Activated CD4-positive, alpha-beta T cell treated with anti-CD3 and anti-CD28 coated beads for 1 hour (primary cell): ENCODE measurements around the gene SOD2.
"Not testable (repeated sequence)": the region's sequence is repeated elsewhere in the genome, so short reads cannot be mapped to it uniquely, and the experiment has no call there.

Experiments
- DNase-seq: peaks from one replicate; pipeline ENCODE4 v3.0.0-alpha.2; 2020

Gene SOD2

DNA sequence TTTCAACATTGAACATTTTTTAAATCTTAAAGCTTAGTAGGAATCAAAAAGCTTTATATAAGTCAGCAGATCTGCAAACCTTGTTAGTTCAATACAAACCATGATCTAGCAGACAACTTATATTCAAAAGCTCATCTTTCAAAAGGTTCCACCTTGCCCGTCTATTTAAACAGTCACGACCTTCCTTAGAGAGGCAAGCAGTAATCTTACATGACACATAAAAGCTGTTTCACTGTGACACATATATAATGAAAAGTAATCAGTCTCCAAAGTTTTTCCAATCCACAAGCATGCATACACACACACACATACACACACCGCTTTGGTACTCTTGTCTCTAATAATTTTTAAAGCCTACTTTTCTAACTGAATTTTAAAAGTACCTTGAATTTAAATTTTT, 12.9 kb downstream of the SOD2 start:
- DNase-seq = no peak

DNA sequence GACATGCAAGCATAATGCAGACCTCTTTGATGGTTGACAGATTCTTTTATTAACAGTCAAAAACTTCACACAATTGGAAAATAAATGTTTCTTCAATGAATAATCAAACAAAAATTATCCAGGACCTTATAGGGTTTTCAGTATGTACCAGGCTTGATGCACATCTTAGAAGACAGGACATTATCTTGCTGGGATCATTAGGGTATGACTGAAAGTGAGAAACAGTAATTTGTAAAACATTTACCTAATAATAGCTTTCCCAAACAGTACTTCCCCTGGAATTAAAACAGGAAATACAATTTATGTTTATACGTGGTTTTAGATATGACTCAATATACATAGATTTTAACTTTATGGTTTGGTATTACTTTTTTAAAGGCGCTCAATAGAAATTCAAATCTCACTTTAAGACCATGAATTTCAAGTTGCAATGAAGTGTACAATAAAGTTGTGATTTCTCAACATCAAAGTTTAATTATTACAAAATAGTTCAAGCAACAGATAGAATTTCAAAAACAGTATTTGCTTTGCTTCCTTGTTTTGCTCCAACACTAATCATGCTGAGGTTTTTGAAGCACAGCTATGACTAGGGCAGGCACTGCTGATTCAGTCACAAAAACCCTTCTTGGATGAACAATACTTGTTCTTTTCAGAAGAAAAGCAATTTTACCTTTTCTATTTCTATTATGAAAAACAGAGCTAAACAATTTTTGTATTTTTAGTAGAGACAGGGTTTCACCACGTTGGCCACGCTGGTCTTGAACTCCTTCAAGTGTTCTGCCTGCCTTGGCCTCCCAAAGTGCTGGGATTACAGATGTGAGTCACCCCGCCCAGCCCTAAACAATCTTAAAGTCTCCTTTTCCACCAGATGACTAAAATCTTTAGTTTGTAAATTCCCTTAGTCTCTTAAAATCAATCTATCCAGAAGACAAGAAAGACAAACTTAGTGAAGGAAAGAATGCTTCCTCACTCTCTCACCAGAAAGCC, 13.7 kb downstream of the SOD2 start:
- no peak for DNase-seq

DNA sequence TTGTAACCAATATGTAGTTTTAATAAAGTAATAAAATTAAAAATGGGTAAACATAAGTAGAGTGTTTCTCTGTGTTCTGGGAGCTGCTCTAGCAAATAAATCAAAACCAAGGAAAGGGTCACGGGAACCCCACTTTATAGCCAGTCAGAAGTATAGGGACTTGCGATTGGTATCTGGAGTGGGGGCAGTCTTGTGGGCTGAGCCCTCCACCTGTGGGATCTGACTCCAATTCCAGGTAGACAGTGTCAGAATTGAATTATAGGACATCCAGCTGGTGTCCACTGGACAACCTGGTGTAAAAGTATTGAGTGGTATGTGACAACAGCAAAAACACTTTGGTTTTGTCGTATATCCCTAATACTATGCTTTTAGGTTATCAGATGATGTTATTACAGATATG, 14.5 kb downstream of the SOD2 start:
- no peak for DNase-seq

DNA sequence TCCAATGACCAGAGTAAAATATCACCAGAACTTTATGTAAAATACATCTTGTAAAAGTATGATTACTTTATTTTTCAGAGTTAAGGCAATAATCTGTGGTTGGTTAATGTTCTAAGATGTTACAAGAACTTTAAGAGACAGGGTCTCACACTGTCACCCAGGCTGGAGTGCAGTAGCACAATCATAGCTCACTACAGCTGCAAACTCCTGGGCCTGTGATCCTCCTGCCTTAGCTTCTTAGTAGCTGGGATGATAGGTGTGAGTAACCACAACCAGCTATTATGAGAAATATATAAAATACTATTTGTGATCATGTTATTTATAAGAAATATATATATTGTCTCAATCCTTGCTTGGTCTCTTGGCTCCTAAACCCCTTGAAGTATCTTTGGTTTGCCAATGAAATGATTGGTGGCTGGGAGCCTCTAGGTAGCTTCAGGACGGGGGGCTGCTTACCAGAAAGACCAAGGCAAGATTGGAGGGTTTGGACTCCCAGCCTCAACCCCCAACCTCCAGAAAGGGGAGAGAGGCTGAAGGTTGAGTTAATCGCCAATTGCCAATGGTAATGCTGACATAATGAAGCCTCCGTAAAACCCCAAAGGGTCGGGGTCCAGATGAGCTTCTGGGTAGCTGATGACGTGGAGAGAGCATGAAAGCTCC, 15.4 kb downstream of the SOD2 start:
- DNase-seq = no peak

DNA sequence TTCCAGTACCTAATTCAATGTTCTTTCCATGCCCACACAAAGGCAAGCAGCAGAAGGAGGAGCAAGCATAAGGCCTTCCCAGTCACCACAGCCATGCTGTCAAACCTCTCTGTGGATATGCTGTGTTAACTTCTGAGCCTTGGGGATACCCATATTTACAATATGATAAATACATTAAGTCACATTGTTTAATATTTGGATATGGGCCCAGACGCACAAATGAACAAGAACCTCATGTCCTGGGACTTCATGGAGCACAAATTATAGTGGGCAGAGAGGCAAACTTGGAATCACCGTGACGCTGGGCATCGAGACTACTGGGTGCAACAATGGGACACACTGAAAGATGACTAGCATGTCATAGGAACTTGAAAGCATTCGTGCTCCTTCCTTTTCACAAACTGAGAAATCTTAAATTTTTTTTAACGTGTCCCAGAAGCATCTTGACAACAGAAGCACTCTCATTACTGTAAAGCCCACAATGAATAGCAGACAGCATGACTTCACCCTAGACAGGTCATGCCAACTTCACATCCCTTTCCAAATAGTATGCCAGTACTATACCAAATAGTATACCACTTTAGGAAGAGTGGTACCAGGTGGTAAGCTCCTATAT, 16.0 kb downstream of the SOD2 start:
- DNase-seq = no peak

DNA sequence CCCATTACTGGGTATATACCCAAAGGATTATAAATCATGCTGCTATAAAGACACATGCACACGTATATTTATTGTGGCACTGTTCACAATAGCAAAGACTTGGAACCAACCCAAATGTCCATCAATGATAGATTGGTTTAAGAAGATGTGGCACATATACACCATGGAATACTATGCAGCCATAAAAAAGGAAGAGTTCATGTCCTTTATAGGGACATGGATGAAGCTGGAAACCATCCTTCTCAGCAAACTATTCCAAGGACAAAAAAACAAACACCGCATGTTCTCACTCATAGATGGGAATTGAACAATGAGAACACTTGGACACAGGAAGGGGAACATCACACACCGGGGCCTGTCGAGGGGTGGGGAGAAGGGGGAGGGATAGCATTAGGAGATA, 16.8 kb downstream of the SOD2 start:
- DNase-seq = not testable (repeated sequence)

DNA sequence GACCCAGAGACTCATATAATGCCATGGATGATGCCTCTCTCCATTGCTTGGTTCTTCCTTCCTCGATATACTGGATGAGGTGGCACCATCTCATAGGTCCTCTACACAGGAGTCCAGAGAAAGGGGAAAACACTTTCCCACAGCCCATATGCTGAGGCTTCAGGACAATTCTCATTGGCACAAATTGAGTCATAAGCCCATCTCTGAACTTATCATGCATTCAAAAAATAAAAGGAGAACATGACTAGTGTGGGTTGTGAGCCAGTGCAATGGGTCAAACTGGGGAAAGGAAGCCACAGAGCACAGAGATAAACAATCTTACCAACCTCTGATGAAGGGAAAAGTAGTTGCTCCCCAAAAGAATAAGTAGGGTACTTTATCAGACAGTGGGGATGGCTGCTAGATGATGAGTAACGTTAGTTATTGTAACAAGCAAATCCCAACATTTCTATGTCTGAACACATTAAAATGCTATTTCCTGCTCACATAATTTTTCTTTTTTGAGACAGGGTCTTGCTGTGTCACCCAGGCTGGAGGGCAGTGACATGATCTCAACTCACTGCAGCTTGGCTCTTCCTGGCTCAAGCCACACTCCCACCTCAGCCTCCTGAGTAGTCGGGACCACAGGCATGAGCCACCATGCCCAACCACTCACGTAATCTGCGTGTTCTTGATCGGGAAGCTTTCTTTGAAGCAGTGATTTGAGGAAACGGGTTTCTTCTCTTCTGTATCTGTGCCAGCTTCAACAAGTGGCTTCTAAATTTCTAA, 27.0 kb downstream of the SOD2 start:
- DNase-seq = no peak

DNA sequence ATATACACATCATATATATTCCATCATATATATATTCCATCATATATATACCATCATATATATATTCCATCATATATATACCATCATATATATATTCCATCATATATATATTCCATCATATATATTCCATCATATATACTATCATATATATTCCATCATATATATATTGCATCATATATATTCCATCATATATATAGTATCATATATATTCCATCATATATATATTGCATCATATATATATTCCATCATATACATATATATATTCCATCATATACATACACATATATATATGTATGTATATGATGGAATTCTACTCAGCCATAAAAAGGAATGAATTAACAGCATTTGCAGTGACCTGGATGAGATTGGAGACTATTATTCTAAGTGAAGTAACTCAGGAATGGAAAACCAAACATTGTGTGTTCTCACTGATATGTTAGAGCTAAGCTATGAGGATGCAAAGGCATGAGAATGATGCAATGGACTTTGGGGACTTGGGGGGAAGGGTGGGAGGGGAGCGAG, 29.6 kb downstream of the SOD2 start:
- DNase-seq = not testable (repeated sequence)

DNA sequence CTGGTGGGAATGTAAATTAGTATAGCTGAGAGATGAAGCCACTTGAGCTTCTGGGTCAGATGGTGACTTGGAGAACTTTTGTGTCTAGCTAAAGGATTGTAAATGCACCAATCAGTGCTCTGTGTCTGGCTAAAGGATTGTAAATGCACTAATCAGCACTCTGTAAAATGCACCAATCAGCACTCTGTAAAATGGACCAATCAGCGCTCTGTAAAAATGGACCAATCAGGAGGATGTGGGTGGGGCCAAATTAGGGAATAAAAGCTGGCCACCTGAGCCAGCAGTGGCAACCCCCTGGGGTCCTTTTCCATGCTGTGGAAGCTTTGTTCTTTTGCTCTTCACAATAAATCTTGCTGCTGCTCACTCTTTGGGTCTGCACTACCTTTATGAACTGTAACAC, 31.1 kb downstream of the SOD2 start:
- DNase-seq = not testable (repeated sequence)

DNA sequence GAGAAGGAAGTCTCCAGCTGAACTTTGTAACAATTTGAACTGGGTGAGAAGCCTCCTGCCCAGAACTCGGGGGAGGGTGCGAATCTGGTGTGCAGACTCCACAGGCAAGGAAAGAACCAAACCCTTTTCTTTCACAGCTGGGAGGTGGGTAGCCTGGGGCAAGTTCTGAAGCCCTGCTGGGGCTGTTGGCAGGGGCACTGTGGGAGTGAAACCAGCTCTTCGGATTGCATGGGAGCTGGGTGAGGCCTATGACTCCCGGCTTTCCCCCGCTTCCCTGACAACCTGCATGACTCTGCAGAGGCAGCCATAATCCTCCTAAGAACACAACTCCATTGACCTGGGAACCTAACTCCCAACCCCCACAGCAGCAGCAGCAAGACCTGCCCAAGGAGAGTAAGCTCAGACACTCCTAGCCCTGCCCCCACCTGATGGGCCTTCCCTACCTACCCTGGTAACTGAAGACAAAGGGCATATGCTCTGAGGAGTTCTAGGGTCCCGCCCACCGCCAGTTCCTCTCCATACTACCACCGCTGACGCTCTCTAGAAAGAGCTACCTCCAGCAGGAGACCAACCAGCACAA, 37.5 kb downstream of the SOD2 start:
- no peak for DNase-seq

DNA sequence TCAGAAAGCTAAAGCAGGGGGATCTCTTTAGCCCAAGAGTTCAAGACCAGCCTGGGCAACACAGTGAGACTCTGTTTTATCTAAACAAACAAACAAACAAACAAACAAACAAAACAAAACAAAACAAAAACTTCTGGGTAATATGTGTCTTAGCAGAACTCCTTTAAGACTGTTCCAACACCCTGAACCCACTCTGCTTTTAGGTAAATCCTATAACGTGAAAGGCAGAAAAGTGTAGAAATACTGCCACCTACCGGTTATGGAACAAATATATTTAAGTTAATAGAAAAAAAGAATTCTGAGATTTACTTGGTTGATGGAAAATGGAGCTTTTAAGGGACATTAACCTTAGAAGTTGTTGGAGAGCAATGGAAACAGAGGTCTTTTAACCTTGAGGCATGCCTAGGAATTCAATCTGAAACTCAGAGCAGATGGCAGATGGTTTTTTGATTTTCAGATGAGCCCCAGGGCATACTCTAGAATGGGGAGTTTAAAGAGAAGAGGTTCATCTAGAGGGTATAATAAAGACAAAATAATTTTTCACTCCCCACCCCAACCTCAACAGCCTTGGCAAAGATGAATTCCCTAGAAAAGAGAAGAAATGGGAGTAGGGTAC, 38.5 kb downstream of the SOD2 start:
- no peak for DNase-seq

DNA sequence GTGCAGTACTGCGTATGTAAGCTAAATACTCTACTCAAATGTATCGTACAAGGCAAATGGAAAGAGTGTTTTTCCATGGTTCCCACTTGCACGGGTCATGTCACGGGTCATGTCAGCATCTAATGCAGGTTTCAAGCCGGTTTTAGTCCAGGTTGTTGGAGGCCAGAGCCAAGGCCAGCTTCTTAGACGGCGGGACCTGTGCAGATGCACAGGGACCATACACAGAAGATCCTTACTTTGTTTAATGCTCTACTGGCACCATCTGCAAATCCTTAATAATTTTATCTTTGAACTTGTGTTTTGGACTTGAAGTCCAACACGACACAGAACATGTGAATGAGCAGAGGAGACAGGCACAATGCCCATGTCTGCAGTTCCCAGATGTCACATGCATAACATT, 42.7 kb downstream of the SOD2 start:
- DNase-seq = no peak

DNA sequence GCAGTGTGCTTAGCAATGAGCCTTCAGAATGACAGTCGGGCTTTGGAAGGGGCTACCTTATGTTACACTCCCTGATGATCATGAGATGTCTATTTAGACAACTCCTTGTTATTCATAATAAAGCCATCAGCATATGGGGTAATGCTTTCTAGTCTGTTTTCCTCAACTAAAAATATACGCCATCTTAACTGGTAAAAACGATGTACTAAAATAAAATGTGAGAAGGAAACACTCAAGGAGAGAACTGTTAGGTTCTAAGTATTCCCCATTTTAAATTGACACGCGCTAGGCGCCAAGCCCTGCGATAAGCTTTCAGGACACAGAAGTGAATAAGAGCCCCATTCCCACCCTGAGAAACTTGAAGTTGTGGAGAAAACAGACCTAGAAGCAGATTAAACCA, 43.6 kb downstream of the SOD2 start:
- DNase-seq = no peak

DNA sequence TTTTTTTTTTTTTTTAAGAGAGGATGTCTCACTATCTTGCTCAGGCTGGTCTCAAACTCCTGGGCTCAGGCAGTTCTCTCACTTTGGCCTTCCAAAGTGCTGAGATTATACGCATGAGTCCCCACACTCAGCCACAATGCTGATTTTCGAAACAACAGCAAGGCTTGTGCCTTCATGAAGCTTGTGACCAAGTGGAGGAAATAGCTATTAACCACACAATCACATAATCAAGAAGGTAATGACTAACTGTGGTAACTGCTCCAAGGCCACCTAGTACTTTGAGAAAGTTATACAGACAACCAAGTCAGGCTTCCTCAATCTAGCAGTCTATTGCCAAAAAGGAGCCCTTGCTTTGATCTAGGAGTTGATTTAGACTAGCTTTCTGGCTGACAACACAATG, 46.3 kb downstream of the SOD2 start:
- DNase-seq = no peak

DNA sequence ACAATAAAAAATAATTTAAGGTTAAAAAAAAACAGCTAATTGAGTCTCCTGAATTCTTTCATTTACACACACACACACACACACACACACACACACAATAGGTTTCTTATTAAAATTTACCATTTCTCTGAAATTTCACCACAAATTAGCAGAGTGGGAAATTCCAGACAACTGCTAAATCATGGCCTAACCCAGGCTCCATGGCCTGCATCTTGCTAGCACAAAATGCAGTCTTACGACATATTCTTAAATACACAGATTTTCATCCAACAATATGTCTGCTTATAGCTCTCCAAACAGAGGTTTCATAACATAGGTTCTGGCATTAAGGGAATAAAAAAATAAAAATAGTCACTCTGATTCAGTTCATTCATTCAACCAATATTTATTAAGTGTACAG, 46.9 kb downstream of the SOD2 start:
- DNase-seq = no peak

DNA sequence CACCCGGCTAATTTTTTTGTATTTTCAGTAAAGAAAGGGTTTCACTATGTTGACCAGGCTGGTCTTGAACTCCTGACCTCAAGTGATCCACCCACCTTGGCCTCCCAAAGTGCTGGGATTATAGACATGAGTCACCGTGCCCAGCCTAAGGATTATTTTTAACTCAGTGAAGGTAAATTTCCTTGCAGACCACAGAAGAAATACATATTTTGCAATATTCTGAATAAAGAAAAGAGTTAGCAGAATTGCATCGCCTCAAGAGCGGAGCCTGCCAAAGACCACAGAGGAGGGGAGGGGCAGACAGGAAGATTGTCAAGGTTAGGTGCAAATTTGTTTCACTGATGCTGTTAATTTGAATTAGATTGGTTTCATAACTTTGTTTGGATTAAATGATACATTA, 47.4 kb downstream of the SOD2 start:
- no peak for DNase-seq
